ENCODE measurements around the gene SPECC1.
"Not testable (repeated sequence)": the region's sequence is repeated elsewhere in the genome, so short reads cannot be mapped to it uniquely, and the experiment has no call there.

The SPECC1 gene

DNA sequence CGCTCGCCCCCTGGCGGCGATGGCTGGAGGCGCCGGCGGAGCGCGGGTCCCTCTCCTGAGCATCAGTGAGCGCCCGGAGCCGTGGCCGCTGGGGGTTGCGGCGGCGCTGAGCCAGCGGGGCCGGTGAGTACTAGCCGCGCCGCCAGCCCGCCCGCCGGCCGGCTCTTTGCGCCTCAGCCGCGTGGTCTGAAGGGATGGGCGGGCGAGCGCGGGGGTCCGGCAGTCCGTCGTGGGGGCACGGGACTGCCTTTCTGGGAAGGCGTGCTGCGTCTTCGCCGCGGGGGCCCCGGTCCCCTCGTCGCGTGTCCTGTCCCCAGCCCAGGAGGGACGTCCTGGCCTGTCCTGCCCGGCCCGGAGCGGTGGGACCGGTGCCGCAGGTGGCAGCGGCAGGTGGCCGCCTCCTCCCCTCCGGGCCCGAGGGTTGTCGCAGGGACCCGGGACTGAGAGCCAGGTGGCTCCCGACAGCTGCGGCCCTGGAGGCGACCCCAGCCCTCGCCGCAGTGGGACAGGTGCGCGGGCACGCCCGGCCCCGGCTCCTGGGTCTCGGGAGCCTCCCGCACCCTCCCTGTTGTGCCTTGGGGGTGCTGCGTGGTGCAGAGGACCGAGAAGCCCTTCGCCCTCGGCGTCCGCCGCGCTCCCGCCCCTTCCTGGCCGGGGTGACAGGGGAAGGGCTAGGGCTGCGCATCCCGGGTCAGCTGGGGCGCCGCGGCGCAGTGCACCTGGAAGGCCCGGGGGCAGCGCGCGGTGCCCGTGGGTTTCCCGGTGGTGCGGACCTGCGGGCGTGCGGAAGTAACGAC, at the start of gene SPECC1:
SPECC1 (plus strand) TSS at position 58 of the 797 bp plus-strand sequence. CDS start 87,293 bp downstream, outside the sequence.
- DNase-seq, result peak; percentile 87

DNA sequence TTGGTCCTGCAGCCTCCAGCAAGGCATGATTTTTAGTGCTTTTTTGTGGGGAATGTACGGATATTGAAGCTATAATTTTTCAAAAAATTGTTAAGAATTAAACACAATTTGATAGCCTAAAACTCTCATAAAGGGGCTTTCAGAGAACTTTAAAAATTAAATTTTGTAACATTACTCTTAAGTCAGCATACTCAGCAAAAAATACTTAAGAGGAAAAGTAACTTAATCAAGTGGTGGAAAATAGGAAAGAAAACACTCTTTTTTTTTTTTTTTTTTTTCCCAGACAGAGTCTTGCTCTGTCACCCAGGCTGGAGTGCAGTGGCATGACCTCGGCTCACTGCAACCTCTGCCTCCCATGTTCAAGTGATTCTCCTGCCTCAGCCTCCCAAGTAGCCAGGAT, 46.2 kb upstream of the SPECC1 start:
- DNase-seq, result not testable (repeated sequence)

DNA sequence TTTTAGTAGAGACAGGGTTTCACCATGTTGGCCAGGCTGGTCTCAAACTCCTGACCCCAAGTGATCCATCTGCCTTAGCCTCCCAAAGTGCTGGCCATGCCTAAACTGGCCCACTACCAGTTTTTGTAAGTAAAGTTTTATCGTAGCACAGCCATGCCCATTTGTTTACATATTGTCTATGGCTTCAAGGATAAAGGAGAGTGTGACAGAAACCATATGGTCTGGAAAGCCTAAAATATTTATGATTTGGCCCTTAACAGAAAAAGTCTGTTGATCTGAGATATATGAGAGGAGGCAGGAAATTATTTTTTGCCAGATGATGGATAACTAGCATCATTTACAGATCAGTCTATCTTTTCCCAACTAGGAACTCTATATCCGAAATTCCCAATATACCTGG, 36.0 kb upstream of the SPECC1 start:
- DNase-seq, result no peak

DNA sequence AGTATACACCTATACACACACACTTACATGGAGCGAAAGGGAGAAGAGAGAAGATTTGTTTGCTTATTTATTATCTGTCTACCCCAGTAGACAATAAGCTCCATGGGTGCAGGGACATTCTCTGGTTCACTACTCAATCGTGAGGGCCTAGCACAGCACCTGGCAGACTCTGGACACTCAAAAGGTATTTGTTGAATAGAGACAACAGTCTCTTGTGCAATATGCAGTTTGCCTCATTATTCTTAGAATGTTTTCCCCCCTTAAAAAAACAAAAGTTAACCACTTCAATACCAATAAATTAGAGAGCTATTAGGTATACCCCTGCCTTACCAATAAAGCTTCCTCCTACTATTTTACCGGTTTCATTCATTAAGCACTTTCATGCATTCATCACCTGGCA, 33.6 kb upstream of the SPECC1 start:
- no peak for DNase-seq

DNA sequence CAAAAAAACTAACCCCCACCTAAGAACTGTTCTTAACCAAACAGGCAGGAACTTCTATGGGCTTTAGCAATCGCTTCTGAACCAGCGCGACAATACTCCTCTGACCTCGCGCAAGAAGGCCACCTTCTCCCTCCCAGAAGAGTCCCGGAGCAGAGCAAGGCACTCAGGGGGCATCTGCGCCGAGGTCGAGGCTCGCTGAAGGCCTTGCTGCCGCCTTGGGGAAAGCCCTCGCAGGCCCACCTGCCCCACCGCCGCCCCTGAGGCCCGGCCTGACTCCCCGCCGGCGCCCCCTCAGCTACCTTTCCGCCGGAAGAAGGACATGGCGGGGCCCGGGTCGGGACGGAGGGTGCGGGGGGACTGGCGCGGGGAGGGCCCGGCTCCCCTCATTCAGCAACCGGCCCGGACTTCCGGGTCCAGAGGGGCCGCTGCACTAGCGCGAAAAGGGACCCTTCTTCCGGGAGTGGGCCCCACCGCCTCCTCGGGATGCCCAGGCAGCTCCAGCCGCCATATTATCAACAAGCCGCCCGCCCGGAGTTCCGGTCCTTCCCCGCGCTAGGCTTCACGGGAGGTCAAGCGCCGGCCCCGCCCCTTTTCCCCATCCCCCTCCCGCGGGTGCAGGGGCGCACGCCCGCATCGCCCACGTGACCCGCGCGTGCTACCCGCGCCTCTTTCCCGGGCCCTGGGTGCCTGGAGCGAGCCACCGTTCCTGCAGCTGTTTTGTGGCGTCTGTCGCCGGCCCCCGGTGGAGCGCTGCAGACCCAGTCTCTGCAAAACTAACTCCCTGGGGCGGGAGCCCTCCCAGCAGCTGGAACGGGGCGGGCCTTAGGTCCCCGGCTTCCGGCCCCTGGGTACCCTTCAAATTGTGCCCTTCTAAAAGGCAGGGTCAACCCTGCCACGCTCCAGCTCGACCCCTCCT, 31.6 kb upstream of the SPECC1 start, which contains the start of gene AKAP10:
AKAP10 (minus strand) TSS at position 536 of the 916 bp plus-strand sequence; CDS start at position 387, 149 bp downstream.
- peak; percentile 98 for DNase-seq

- peak; percentile 57 for DNase-seq
Measured at GRCh38 chr17:19978209-19978802, 30.9 kb upstream of the SPECC1 start.

- DNase-seq, result peak; percentile 15
Measured at GRCh38 chr17:19978805-19979211, 30.4 kb upstream of the SPECC1 start.

DNA sequence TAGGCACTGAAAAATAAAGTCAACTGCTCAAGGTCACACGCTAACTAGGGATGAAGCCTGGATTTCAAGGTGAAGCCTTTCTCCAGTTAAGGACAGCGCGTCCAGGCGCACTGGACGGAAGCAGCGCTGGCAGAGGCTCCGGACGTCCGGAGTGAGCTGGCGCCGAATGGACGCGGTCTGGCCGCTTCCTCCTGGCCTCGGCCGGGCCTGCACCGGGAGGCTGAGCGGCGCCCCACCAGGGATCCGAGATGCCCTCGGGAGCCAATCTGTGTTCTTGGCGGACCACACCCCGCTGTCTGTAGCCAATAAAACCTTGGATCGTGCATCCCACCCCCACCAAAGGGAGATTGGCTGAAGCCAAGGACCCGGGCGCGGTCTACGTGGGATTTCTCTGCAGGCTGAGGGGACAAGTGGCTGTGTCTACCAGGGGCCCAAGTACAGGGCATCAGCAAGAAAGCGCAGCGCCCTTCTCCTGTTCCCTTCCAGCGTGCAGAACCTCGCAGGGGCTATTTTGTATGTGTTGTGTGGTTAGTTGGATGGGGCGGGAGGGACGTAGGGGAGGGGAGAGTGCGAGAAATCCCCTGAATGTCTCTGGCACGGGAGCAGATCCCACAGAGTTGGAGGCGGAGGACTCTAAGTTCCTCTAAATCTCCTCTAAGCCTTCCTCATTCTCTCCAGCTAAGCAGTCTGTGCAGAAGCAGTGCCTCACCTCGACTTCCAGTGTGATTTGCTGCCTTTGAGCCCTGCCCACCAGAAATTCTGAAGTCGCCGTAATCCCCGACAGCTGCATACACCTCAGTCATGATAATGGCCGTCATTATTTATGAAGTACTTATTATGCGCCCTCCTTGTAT, 29.0 kb upstream of the SPECC1 start:
- DNase-seq, result no peak

- DNase-seq, result no peak
Measured at GRCh38 chr17:19986941-19987861, 22.0 kb upstream of the SPECC1 start.

- no peak for DNase-seq
Measured at GRCh38 chr17:19987897-19988296, 21.3 kb upstream of the SPECC1 start.

GRCh38 chr17:19991252-19991885, 17.8 kb upstream of the SPECC1 start:
- no peak for DNase-seq

- DNase-seq, result peak; percentile 84
Measured at GRCh38 chr17:19992803-19993713, 16.1 kb upstream of the SPECC1 start.

GRCh38 chr17:19996086-19996485, 13.1 kb upstream of the SPECC1 start:
- no peak for DNase-seq

- no peak for DNase-seq
Measured at GRCh38 chr17:19996502-19996901, 12.7 kb upstream of the SPECC1 start.

- DNase-seq, result peak; percentile 44
Measured at GRCh38 chr17:20008242-20009051, 712 bp upstream of the SPECC1 start.

DNA sequence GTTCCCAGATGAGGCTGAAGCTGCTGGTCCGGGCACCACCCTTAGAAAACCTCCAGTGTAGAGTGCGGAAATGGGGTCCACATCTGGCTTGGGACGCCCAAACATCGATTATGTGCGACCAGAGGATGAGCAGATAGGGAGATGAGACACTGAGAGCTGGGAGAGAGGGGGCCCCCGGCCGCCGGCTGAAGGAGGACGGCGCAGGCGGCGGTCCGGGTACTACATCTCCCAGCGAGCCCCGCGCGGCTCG, 182 bp upstream of the SPECC1 start:
- DNase-seq, result no peak

DNA sequence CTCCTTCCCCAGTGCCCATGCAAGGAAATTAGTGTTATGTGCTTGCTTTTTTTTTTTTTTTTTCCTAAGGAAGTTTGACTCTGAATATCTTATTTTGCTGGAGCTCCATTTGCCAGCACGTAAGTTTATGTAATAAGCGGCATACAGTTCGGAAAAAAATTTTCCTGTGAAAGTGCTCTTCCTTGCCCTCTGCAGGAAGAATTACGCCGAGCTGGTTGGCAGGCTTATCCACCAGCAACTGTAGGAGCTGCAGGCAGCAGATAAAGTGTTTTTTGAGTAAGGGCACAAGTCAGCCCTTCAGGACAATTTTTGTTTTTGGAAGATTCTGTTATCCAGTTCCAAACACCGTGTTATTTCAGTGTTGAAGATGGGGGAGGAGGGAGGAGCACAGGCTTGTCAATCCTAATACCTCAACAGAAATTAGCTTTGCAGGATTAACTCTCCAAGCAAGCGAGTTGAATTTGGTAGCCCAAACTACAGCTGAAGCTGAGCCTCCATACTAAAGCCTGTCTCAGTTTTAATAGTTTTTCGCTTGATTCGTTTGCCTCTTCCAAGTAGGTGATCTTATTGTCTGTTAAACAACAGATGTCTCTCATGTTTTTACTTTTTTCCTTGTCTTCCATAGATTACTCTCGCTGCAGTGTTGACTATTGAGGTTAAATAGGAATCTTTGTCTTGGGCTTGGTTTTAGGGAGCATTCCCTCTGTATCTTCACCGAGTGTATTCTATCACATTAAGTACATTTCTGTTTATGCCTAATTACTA, 1.1 kb downstream of the SPECC1 start:
- peak; percentile 13 for DNase-seq

DNA sequence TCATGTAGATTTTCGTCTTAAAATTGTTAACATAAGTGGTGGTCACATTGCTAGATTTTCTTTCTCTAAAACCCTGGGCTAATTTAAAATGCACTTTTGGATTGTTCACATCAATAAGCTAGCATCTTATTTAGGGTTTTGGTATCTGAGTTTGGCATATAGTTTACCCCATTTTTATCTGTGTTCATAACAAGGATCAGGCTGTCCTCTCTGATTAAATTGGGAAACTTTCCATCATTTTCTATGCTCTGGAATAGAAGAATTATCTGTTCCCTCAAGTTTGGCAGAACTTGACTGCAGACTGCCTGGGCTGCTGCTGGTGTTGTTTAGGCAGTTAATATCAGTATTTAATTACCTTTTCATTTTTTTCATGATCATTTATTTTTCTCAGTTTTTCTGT, 1.8 kb downstream of the SPECC1 start:
- DNase-seq, result no peak
